Activated naive CD4-positive, alpha-beta T cell treated with anti-CD3 and anti-CD28 coated beads, Interleukin-2, amount 10 ng/mL, durations not matched to agents 7 days and 5 days (primary cell): Measurements from ENCODE around the gene MAPK4.
"Not testable (repeated sequence)": the region's sequence is repeated elsewhere in the genome, so short reads cannot be mapped to it uniquely, and the experiment has no call there.

ENCODE experiments used
- CTCF ChIA-PET: fragments of 350-600 bp; sonication (Branson Sonifier 250); formaldehyde crosslinking; loops from one replicate; lab custom pipeline; 2021; ENCODE audit warnings: antibody characterized with exemption; lab: Charles Lee
- DNase-seq: peaks from one replicate; pipeline ENCODE4 v3.0.0-alpha.2; 2020
- H3K27ac Mint-ChIP-seq: one replicate; pipeline ENCODE4 v1.8.0; 2021; ENCODE audit warnings: mild to moderate bottlenecking, moderate library complexity, mixed read lengths
- H3K27me3 Mint-ChIP-seq: one replicate; pipeline ENCODE4 v1.8.0; 2021; ENCODE audit warnings: mild to moderate bottlenecking, mixed read lengths
- H3K36me3 Mint-ChIP-seq: one replicate; pipeline ENCODE4 v1.8.0; 2021; ENCODE audit warnings: mixed read lengths
- H3K4me1 Mint-ChIP-seq: one replicate; pipeline ENCODE4 v1.8.0; 2021; ENCODE audit warnings: mixed read lengths
- H3K4me3 Mint-ChIP-seq: one replicate; pipeline ENCODE4 v1.8.0; 2021; ENCODE audit warnings: mild to moderate bottlenecking, moderate library complexity, mixed read lengths
- H3K9me3 Mint-ChIP-seq: one replicate; pipeline ENCODE4 v1.8.0; 2021; ENCODE audit warnings: mixed read lengths

The MAPK4 gene

DNA sequence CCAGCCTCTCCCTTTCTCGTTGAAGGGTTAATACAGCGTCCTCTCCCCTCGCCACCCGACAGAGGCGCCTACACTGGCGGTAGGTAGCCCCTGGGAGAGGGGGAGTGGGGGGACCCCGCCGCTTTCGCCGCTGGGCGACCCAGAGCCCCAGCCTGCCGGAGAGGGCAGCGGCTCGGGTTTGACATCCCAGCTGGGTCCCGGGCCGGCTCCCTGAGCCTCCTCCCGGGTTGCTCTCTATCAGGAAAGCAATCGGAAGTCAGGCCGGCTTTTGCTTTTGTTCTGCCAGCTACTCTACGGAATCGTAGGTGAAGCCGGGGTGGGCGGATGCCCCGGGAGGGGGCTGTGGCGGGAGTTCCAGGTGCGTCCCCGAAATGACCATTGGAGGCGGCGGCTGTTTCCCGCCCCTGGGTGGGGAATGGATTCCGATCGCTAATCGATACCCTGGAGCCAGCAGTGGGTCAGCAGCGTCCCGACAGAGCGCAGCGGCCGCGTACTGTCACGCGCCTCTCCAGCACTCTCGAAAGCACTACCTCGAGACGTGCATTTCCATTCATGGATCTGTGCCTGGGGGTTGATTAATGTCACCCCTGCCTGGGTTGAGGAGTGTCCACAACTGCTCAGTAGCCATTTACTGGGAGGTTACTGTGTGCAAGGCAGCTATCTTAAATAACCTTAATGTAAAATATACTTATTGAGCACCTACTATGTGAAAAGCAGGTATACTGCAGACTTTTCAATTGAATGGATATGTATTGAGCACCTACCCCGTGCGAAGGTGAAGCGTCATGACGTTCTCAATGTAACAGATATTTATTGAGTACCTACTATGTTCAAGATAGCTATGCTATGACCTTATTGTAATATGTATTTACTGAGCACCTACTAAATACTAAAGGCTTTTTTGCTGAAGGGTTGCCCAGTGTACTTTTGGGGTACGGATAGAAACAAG is 1.1 kb downstream of the MAPK4 start:
- Mint-ChIP-seq H3K9me3 (no peaks in the 10 kb centered on the region), H3K4me1 (peaks cover 6% of the 10 kb centered on the region), H3K27ac (no peak overlapping the region), H3K27me3 (peaks cover 73% of the 10 kb centered on the region), H3K36me3 (no peaks in the 10 kb centered on the region), H3K4me3 (peak overlapping the region; percentile 38)
- CTCF ChIA-PET, result no interaction called here
- peak; percentile 21 for DNase-seq

- H3K36me3 Mint-ChIP-seq, DNase-seq, CTCF ChIA-PET, H3K9me3 Mint-ChIP-seq, H3K4me1 Mint-ChIP-seq, H3K27ac Mint-ChIP-seq, H3K4me3 Mint-ChIP-seq: not testable (repeated sequence)
- peaks cover 60% of the 10 kb centered on the region for H3K27me3 Mint-ChIP-seq
These were observed 2.4 kb downstream of the MAPK4 start for GRCh38 chr18:50562258-50562657.

DNA sequence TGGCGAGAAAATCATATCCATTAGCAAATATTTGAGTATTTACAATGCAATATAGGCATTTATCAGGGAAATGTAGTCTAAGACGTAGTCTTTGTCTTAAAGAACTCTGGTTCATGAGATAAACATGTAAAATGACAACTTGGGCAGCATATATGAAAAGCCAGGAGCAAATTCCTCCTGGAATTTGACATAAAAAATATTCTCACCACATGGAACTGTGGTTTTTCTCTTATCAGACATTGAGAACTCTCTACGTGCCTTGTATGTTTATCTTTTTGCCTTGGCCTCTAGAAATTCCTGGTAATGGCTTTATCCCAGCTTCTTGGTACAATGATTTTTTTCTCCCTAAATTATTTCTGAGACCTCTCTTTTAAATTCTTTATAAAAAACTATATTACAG is 2.8 kb downstream of the MAPK4 start:
- CTCF ChIA-PET, result no interaction called here
- H3K4me3 Mint-ChIP-seq, result no peak overlapping the region

GRCh38 chr18:50563376-50563775 is 3.5 kb downstream of the MAPK4 start:
- peaks cover 49% of the 10 kb centered on the region for H3K27me3 Mint-ChIP-seq
- H3K4me3 Mint-ChIP-seq, result no peak overlapping the region
- no peaks in the 10 kb centered on the region for H3K9me3 Mint-ChIP-seq
- H3K4me1 Mint-ChIP-seq, result peaks cover 6% of the 10 kb centered on the region
- DNase-seq, result no peak
- H3K27ac Mint-ChIP-seq, result no peak overlapping the region
- CTCF ChIA-PET, result no interaction called here
- no peaks in the 10 kb centered on the region for H3K36me3 Mint-ChIP-seq

More for the DNA sequence above, 2.8 kb downstream of the MAPK4 start:
- H3K9me3 Mint-ChIP-seq, result no peaks in the 10 kb centered on the region
- DNase-seq, result no peak
- no peaks in the 10 kb centered on the region for H3K36me3 Mint-ChIP-seq
- peaks cover 56% of the 10 kb centered on the region for H3K27me3 Mint-ChIP-seq
- no peak overlapping the region for H3K27ac Mint-ChIP-seq
- H3K4me1 Mint-ChIP-seq, result peaks cover 6% of the 10 kb centered on the region

DNA sequence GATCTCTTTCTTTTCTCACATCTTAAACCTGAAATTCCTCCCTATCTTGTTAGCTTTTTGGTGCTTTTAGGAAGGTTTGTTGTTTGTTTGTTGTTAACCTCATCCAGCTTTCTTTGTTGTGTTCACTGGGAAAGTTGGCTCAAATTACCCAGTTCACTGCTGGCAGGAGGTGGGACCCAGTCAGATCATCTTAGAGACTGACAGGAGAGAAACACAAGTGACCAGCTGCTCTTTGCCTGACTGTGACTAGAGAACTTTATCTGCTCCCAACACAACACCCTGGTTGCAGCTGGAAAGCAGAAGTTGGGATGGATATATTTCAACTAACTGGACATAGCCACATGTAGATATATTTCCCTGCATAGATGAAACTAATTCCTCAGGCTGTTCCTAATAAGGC is 10.0 kb downstream of the MAPK4 start:
- no peaks in the 10 kb centered on the region for H3K36me3 Mint-ChIP-seq
- no peak overlapping the region for H3K27ac Mint-ChIP-seq
- H3K4me1 Mint-ChIP-seq, result no peaks in the 10 kb centered on the region
- no peak overlapping the region for H3K4me3 Mint-ChIP-seq
- peaks cover 2% of the 10 kb centered on the region for H3K9me3 Mint-ChIP-seq
- no peak for DNase-seq
- CTCF ChIA-PET, result interaction anchor here (1.1 kb wide), 1 partner anchor 15 kb away, joined by 3 read pairs; no protein-coding TSS in a partner anchor
- peaks cover 1% of the 10 kb centered on the region for H3K27me3 Mint-ChIP-seq

GRCh38 chr18:50571606-50572005 is 11.7 kb downstream of the MAPK4 start:
- Mint-ChIP-seq H3K27ac (no peak overlapping the region), H3K4me1 (no peaks in the 10 kb centered on the region), H3K27me3 (no peaks in the 10 kb centered on the region), H3K36me3 (no peaks in the 10 kb centered on the region), H3K9me3 (peaks cover 2% of the 10 kb centered on the region), H3K4me3 (no peak overlapping the region)
- CTCF ChIA-PET, result no interaction called here
- DNase-seq, result no peak

DNA sequence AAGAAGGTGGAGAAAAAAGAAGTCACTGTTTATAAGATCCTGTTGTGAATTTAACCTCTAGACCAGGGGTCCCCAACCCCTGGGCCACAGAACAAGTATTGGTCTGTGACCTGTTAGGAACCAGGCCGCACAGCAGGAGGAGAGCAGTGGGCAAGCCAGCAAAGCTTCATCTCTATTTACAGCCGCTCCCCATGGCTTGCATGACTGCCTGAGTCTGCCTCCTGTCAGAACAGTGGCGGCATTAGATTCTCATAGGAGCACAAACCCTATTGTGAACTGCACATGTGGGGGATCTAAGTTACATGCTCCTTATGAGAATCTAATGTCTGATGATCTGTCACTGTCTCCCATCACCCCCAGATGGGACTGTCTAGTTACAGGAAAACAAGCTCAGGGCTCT is 13.3 kb downstream of the MAPK4 start:
- H3K36me3 Mint-ChIP-seq, DNase-seq, CTCF ChIA-PET, H3K27me3 Mint-ChIP-seq, H3K9me3 Mint-ChIP-seq, H3K27ac Mint-ChIP-seq, H3K4me3 Mint-ChIP-seq, H3K4me1 Mint-ChIP-seq: not testable (repeated sequence)

GRCh38 chr18:50573679-50574078 is 13.8 kb downstream of the MAPK4 start:
- DNase-seq, result no peak
- H3K36me3 Mint-ChIP-seq, result no peaks in the 10 kb centered on the region
- CTCF ChIA-PET, result no interaction called here
- H3K27ac Mint-ChIP-seq, result no peak overlapping the region
- no peaks in the 10 kb centered on the region for H3K9me3 Mint-ChIP-seq
- no peak overlapping the region for H3K4me3 Mint-ChIP-seq
- H3K27me3 Mint-ChIP-seq, result no peaks in the 10 kb centered on the region
- H3K4me1 Mint-ChIP-seq, result no peaks in the 10 kb centered on the region

- Mint-ChIP-seq H3K9me3 (peaks cover 3% of the 10 kb centered on the region), H3K4me3 (no peak overlapping the region), H3K4me1 (no peaks in the 10 kb centered on the region), H3K27ac (no peak overlapping the region), H3K36me3 (no peaks in the 10 kb centered on the region), H3K27me3 (peaks cover 5% of the 10 kb centered on the region)
- CTCF ChIA-PET, result no interaction called here
- DNase-seq, result no peak
These were observed 18.1 kb downstream of the MAPK4 start for GRCh38 chr18:50578030-50578429.

GRCh38 chr18:50578651-50579050 is 18.8 kb downstream of the MAPK4 start:
- H3K4me1 Mint-ChIP-seq, result no peaks in the 10 kb centered on the region
- H3K27ac Mint-ChIP-seq, result no peak overlapping the region
- no peaks in the 10 kb centered on the region for H3K36me3 Mint-ChIP-seq
- CTCF ChIA-PET, result no interaction called here
- no peak overlapping the region for H3K4me3 Mint-ChIP-seq
- no peak for DNase-seq
- H3K9me3 Mint-ChIP-seq, result peaks cover 4% of the 10 kb centered on the region
- peaks cover 5% of the 10 kb centered on the region for H3K27me3 Mint-ChIP-seq

DNA sequence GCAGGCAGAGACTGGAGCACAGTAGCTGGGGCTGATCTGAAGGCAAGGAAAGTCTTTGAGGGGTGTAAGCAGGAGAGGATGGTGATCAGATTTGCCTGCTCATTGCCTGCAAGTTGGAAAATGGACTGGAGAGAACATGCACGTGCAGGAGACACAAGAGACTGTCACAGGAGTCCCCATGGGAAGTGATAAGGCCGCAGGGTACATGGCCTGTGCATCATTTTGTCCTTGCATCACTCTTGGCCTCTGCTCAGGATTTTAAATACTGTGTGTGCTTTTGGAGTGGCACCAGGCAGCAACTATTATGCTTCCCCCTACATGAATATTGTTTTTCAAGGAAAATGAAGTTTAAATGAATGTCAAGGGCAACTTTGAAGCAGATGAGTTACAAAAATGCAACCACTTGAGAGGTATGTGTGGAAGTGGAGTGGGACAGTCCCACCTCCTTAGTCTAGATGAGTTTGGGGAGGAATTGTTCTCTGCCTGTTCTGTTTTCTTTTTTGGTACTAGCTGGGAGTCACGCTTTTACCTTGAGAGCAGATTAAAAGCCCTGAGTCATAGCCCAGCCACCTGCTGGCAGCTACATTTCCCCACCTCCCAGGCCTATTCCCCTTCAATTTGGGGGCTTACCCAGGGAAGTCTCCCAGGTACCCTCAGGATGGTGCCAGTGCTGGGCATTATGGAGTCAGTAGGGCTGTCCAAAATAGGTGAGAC is 19.3 kb downstream of the MAPK4 start:
- Mint-ChIP-seq H3K27ac (no peak overlapping the region), H3K36me3 (no peaks in the 10 kb centered on the region), H3K9me3 (peaks cover 4% of the 10 kb centered on the region), H3K4me3 (no peak overlapping the region), H3K27me3 (peaks cover 5% of the 10 kb centered on the region), H3K4me1 (no peaks in the 10 kb centered on the region)
- no peak for DNase-seq
- CTCF ChIA-PET, result no interaction called here

DNA sequence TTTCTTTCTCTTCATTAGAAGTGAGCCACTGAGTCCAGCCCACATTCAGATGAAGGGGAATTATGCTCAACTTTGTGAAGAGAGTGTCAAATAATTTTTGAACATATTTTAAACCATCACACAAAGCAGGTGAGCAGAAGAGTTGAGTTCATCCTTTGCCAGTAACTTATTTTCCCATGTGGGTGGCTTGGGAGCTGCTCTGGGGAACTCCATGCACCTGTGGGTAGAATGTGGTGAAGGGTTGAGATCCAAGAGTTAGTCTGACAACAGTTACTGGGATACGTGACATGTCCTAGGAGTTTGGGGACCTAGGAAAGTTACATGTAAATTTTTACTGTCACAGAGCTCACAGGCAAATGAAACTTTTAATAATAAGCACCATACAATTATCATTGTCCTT is 21.6 kb downstream of the MAPK4 start:
- H3K36me3 Mint-ChIP-seq, result no peaks in the 10 kb centered on the region
- no peak overlapping the region for H3K4me3 Mint-ChIP-seq
- no peak for DNase-seq
- H3K27ac Mint-ChIP-seq, result no peak overlapping the region
- H3K4me1 Mint-ChIP-seq, result no peaks in the 10 kb centered on the region
- CTCF ChIA-PET, result interaction anchor here (0.7 to 1.3 kb wide), 2 partner anchors 9 to 13 kb away, joined by 3 read pairs; no protein-coding TSS in a partner anchor
- H3K9me3 Mint-ChIP-seq, result peaks cover 4% of the 10 kb centered on the region
- H3K27me3 Mint-ChIP-seq, result peaks cover 5% of the 10 kb centered on the region

DNA sequence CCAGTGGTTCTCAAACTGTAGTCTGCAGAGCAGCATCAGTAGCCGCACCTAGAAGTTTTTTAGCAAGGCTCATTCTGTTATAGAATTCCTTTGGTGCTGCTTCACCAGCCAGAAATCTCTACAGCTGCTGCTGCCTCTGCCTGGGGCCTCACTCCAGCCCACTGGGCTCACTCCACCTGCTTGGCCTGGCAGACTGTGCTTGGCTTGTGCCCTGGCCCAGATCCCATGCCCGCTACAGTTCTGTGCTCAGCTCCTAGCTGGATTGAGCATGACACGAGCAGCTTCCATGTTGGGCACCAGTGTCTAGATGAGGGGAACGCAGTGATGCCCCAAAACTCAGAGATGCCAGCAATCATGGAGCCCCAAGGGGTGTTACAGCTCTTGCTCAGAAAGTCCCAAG is 22.6 kb downstream of the MAPK4 start:
- DNase-seq, result no peak
- no peak overlapping the region for H3K27ac Mint-ChIP-seq
- peaks cover 5% of the 10 kb centered on the region for H3K27me3 Mint-ChIP-seq
- H3K9me3 Mint-ChIP-seq, result peaks cover 4% of the 10 kb centered on the region
- CTCF ChIA-PET, result no interaction called here
- no peaks in the 10 kb centered on the region for H3K36me3 Mint-ChIP-seq
- H3K4me1 Mint-ChIP-seq, result no peaks in the 10 kb centered on the region
- H3K4me3 Mint-ChIP-seq, result no peak overlapping the region

DNA sequence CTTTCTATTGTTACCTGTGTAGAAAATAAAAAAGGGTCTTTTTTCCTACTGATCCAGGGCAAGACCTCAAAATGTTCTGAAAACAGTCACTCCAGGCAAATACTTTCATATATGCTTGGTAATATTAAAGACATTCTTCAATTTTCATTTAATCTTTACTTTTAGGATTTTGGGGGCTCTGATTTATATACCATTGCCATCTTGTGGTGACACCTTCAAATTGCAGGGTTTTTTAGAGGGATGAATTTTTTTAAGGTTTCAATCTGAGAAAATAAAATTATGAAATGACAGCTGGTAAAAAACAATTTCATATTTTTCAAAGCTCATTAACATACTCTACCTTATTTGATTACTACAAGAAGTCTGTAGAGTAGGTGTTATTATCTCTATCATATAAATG is 26.8 kb downstream of the MAPK4 start:
- H3K4me3 Mint-ChIP-seq, result no peak overlapping the region
- peaks cover 8% of the 10 kb centered on the region for H3K9me3 Mint-ChIP-seq
- H3K27ac Mint-ChIP-seq, result no peak overlapping the region
- H3K4me1 Mint-ChIP-seq, result no peaks in the 10 kb centered on the region
- H3K36me3 Mint-ChIP-seq, result no peaks in the 10 kb centered on the region
- peaks cover 5% of the 10 kb centered on the region for H3K27me3 Mint-ChIP-seq
- DNase-seq, result no peak
- CTCF ChIA-PET, result no interaction called here

- no peaks in the 10 kb centered on the region for H3K4me1 Mint-ChIP-seq
- H3K36me3 Mint-ChIP-seq, result no peaks in the 10 kb centered on the region
- CTCF ChIA-PET, result no interaction called here
- H3K27me3 Mint-ChIP-seq, result no peaks in the 10 kb centered on the region
- no peak overlapping the region for H3K4me3 Mint-ChIP-seq
- DNase-seq, result no peak
- H3K27ac Mint-ChIP-seq, result no peak overlapping the region
- peaks cover 4% of the 10 kb centered on the region for H3K9me3 Mint-ChIP-seq
These were observed 30.7 kb downstream of the MAPK4 start for GRCh38 chr18:50590593-50590992.
